ENCODE measurements around the gene DUOX2.
"Not testable (repeated sequence)": the region's sequence is repeated elsewhere in the genome, so short reads cannot be mapped to it uniquely, and the experiment has no call there.

Gene DUOX2

DNA sequence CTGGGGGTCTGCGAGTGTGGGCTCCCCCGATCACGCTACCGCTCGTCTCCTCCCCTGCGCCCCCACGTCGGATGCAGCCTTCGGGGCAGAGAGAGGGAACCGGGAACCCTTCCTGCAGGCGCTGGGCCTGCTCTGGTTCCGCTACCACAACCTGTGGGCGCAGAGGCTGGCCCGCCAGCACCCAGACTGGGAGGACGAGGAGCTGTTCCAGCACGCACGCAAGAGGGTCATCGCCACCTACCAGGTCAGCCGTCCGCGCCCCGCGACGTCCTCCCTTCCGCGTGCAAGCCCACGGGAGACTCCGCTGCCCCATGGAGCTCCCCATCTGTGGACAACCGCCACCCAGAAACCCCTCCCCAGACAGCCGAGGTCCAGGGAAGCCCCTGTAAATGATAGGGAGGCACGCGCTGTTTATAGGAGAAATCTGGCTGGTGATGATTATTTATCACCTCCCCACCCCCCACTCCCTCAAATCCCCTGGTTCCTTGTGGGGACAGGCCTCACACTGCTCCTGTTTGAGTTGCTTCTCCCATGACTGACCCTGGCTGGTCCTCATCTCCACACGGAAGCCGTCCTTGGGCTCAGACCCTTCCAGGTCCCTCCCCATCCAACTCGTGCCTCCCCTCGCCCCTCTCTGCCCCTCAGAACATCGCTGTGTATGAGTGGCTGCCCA lies 21.9 kb upstream of the DUOX2 start:
- Mint-ChIP-seq H3K27me3 (peaks cover 53% of the 10 kb centered on the region), H3K4me1 (peaks cover 17% of the 10 kb centered on the region), H3K4me3 (peak overlapping the region; percentile 53)
- H3K27ac Mint-ChIP-seq (ENCODE audit: low read depth); H3K36me3 Mint-ChIP-seq (ENCODE audit: insufficient read depth); ATAC-seq (replicated peaks; ENCODE audit: extremely low read depth, poor library complexity, severe bottlenecking); H3K9me3 Mint-ChIP-seq; DNase-seq (ENCODE audit: low spot score in 2 of 2): not testable (repeated sequence)

- peaks cover 2% of the 10 kb centered on the region for H3K36me3 Mint-ChIP-seq (ENCODE audit: insufficient read depth)
- ATAC-seq (replicated peaks; ENCODE audit: extremely low read depth, poor library complexity, severe bottlenecking) (no peak), DNase-seq (ENCODE audit: low spot score in 2 of 2) (no peak)
- no peak overlapping the region for H3K27ac Mint-ChIP-seq (ENCODE audit: low read depth)
- peak overlapping the region; percentile 49 for H3K4me3 Mint-ChIP-seq
- peaks cover 61% of the 10 kb centered on the region for H3K27me3 Mint-ChIP-seq
- no peaks in the 10 kb centered on the region for H3K9me3 Mint-ChIP-seq
- H3K4me1 Mint-ChIP-seq: peaks cover 17% of the 10 kb centered on the region
Measured at GRCh38 chr15:45134682-45135604, 21.0 kb upstream of the DUOX2 start.

- DNase-seq (ENCODE audit: low spot score in 2 of 2) (no peak), ATAC-seq (replicated peaks; ENCODE audit: extremely low read depth, poor library complexity, severe bottlenecking) (no peak)
- H3K4me1 Mint-ChIP-seq: peaks cover 17% of the 10 kb centered on the region
- H3K9me3 Mint-ChIP-seq: no peaks in the 10 kb centered on the region
- H3K4me3 Mint-ChIP-seq: peak overlapping the region; percentile 19
- H3K27me3 Mint-ChIP-seq: peaks cover 62% of the 10 kb centered on the region
- H3K36me3 Mint-ChIP-seq (ENCODE audit: insufficient read depth): peaks cover 2% of the 10 kb centered on the region
- H3K27ac Mint-ChIP-seq (ENCODE audit: low read depth): no peak overlapping the region
Measured at GRCh38 chr15:45134046-45134445, 20.1 kb upstream of the DUOX2 start.

GRCh38 chr15:45133561-45133920 lies 19.6 kb upstream of the DUOX2 start:
- H3K27ac Mint-ChIP-seq (ENCODE audit: low read depth): no peak overlapping the region
- ATAC-seq (replicated peaks; ENCODE audit: extremely low read depth, poor library complexity, severe bottlenecking) (no peak), DNase-seq (ENCODE audit: low spot score in 2 of 2) (no peak)
- peaks cover 67% of the 10 kb centered on the region for H3K27me3 Mint-ChIP-seq
- H3K4me1 Mint-ChIP-seq: peaks cover 17% of the 10 kb centered on the region
- H3K36me3 Mint-ChIP-seq (ENCODE audit: insufficient read depth): peaks cover 2% of the 10 kb centered on the region
- H3K9me3 Mint-ChIP-seq: no peaks in the 10 kb centered on the region
- H3K4me3 Mint-ChIP-seq: no peak overlapping the region

GRCh38 chr15:45132844-45133560 lies 19.0 kb upstream of the DUOX2 start:
- Mint-ChIP-seq H3K4me1 (peaks cover 17% of the 10 kb centered on the region), H3K27ac (ENCODE audit: low read depth) (no peak overlapping the region), H3K4me3 (no peak overlapping the region), H3K27me3 (peaks cover 72% of the 10 kb centered on the region), H3K9me3 (no peaks in the 10 kb centered on the region), H3K36me3 (ENCODE audit: insufficient read depth) (peaks cover 2% of the 10 kb centered on the region)
- DNase-seq (ENCODE audit: low spot score in 2 of 2) (no peak), ATAC-seq (replicated peaks; ENCODE audit: extremely low read depth, poor library complexity, severe bottlenecking) (no peak)

DNA sequence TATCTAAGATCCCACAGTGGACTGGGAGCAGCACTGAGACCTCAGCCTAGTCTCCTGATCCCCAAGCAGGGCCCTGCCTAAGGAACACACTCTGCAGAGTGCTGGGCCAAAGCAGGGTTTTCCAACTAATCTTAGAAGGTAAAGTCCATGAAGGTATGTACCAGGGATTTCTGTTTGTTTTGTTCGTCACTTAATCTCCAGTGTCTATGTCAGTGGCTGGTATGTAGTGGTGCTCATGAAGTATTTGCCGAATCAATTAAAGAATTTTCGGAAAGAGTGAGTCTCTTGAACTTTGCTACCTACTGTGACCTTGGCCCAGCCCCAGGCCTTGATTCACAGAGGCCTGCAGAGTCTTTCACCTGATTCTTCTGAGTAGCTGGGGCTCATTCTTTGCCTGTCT lies 17.5 kb upstream of the DUOX2 start:
- H3K27me3 Mint-ChIP-seq: peaks cover 79% of the 10 kb centered on the region
- H3K4me1 Mint-ChIP-seq: peaks cover 15% of the 10 kb centered on the region
- ATAC-seq (replicated peaks; ENCODE audit: extremely low read depth, poor library complexity, severe bottlenecking) (no peak), DNase-seq (ENCODE audit: low spot score in 2 of 2) (no peak)
- no peak overlapping the region for H3K4me3 Mint-ChIP-seq
- peaks cover 2% of the 10 kb centered on the region for H3K36me3 Mint-ChIP-seq (ENCODE audit: insufficient read depth)
- H3K9me3 Mint-ChIP-seq: no peaks in the 10 kb centered on the region
- H3K27ac Mint-ChIP-seq (ENCODE audit: low read depth): no peak overlapping the region

DNA sequence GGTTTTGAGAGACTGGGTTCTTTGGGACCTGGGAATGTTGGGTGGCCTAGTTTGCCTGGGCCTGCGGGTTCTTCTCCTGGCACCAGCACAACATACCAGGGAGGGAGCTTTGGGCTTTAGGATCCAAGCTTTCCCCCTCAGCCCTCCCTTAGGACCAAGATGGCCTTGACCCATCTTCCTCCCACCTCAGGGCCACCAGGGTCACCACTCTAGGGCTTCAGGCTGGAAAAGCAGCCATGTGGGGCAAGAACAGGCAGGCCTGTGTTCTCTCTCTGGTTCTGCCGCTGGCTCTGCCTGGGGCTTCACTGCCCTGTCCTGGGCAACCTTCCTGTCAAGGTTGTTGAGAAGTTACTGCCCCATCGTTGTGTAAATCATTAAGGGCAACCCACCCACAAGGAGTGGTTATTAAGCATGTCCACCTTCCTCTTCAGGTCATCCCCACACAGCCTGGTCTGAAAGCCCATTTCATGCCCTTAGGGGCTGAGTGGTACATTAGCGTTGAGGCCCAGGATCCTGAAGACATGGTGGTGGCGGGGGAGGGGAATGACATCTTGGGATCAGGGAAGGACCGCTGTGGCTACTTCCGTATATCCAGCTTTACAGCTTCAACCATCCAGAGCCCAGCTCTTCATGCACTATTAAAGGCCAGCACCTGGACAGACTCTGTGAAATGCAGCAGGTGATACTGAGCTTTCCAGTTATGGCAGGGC lies 16.5 kb upstream of the DUOX2 start:
- no peaks in the 10 kb centered on the region for H3K9me3 Mint-ChIP-seq
- peaks cover 10% of the 10 kb centered on the region for H3K4me1 Mint-ChIP-seq
- H3K27me3 Mint-ChIP-seq: peaks cover 84% of the 10 kb centered on the region
- H3K4me3 Mint-ChIP-seq: no peak overlapping the region
- H3K27ac Mint-ChIP-seq (ENCODE audit: low read depth): no peak overlapping the region
- DNase-seq (ENCODE audit: low spot score in 2 of 2) (no peak), ATAC-seq (replicated peaks; ENCODE audit: extremely low read depth, poor library complexity, severe bottlenecking) (no peak)
- peaks cover 2% of the 10 kb centered on the region for H3K36me3 Mint-ChIP-seq (ENCODE audit: insufficient read depth)

GRCh38 chr15:45129651-45130129 lies 15.7 kb upstream of the DUOX2 start, which contains the start of the genes DUOX1 and DUOXA1:
Gene DUOX1, plus strand, starts transcription at chr15:45129994. Its CDS starts 1,973 bp downstream, at chr15:45131967.
Gene DUOXA1, minus strand, starts transcription at chr15:45129879. Its CDS starts 6,865 bp downstream, at chr15:45123014.
- peaks cover 7% of the 10 kb centered on the region for H3K4me1 Mint-ChIP-seq
- H3K4me3 Mint-ChIP-seq: no peak within 1 kb of the TSS
- no peaks in the 10 kb centered on the region for H3K36me3 Mint-ChIP-seq (ENCODE audit: insufficient read depth)
- no peak for DNase-seq (ENCODE audit: low spot score in 2 of 2)
- no peak for ATAC-seq (replicated peaks; ENCODE audit: extremely low read depth, poor library complexity, severe bottlenecking)
- H3K9me3 Mint-ChIP-seq: no peaks in the 10 kb centered on the region
- H3K27ac Mint-ChIP-seq (ENCODE audit: low read depth): no peak within 1 kb of the TSS
- H3K27me3 Mint-ChIP-seq: peaks cover 87% of the 10 kb centered on the region

DNA sequence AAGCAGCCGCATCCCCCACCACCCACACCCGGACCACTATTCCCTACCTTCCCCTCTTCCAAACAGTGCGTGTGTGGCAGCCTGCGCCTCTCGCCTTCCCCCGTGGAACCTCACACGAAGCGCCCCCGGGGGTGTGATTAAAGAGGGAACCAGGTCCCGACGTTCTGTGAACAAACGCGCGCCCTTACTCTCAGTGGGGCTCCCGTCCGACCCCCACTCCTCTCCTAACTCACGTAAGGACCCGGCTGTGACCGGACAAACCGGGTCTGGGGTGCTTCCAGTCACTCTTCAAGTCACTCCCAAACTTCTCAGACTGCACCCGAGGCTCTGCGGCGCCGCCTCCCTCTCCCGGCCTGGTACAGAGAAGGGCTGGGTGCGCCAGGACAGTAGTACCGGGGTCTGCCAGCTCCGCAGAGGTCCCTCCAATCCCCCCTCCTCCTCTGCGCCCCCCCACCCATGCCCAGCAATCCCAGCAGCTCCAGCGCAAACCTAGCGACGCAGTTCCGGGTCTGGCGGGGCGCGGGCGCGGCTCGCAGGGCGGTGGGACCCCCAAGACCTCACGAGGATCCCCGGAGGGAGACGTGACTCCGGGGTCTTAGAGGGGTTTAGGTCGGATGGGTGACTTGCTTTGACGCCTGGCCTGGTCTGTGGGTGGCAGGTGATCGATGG lies 15.1 kb upstream of the DUOX2 start:
- Mint-ChIP-seq H3K9me3 (no peaks in the 10 kb centered on the region), H3K27me3 (peaks cover 83% of the 10 kb centered on the region), H3K27ac (ENCODE audit: low read depth) (no peak overlapping the region), H3K4me1 (peaks cover 1% of the 10 kb centered on the region), H3K4me3 (no peak overlapping the region), H3K36me3 (ENCODE audit: insufficient read depth) (no peaks in the 10 kb centered on the region)
- DNase-seq (ENCODE audit: low spot score in 2 of 2): no peak
- no peak for ATAC-seq (replicated peaks; ENCODE audit: extremely low read depth, poor library complexity, severe bottlenecking)

DNA sequence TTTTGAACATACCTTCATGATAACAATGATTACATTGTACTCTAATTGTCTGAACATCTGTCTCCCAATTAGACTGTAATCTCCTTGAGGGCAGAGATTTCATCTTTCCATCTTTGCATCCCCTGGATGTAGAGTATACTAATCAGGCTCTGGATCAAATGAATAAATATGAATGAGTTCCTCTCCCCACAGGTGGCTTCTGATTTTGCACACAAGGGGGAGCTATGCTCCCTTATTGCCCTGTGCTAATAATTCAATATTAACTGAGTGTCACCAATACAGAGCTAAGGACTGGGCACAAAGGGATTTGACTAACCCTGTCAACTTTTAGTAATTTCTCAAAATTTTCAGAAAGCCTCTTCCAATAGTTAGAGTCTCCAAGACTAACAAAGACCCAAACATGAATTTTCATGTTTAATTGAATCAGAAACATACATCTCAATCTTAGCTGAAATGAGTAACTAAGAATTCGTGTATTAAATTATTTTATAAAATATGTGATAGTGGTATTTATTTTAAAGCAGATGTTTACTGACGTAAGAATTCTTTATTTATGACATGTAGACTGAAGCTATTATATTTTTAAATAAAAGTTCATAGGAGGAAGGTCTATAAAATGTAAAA lies 12.7 kb upstream of the DUOX2 start:
- ATAC-seq (replicated peaks; ENCODE audit: extremely low read depth, poor library complexity, severe bottlenecking) (peak; percentile 58), DNase-seq (ENCODE audit: low spot score in 2 of 2) (peak in 1 of 2 donors; percentile 26)
- H3K9me3 Mint-ChIP-seq: no peaks in the 10 kb centered on the region
- H3K27me3 Mint-ChIP-seq: peaks cover 74% of the 10 kb centered on the region
- no peak overlapping the region for H3K4me3 Mint-ChIP-seq
- H3K27ac Mint-ChIP-seq (ENCODE audit: low read depth): no peak overlapping the region
- H3K4me1 Mint-ChIP-seq: no peaks in the 10 kb centered on the region
- H3K36me3 Mint-ChIP-seq (ENCODE audit: insufficient read depth): no peaks in the 10 kb centered on the region

DNA sequence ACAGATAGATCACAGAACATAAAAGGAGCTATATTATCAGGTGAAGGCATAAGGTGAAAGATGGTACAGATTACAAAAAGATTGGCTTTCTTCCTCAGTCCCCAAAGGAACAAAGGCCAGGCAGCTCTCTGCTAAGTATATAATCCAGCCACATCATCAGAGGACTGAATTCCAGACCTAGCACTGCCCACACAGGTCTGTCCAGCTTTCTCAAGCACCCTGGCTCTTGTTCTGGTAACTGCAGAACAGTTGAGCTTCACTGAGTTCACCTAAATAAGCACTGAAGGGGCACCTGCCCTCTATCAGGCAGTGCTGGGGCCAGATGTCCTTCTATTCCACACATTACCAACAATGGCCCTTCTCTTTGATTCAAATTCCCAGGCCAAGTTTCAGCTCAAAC lies 9.4 kb upstream of the DUOX2 start:
- H3K4me1 Mint-ChIP-seq: no peaks in the 10 kb centered on the region
- no peaks in the 10 kb centered on the region for H3K9me3 Mint-ChIP-seq
- no peak for ATAC-seq (replicated peaks; ENCODE audit: extremely low read depth, poor library complexity, severe bottlenecking)
- no peak for DNase-seq (ENCODE audit: low spot score in 2 of 2)
- H3K4me3 Mint-ChIP-seq: no peak overlapping the region
- H3K27me3 Mint-ChIP-seq: peaks cover 81% of the 10 kb centered on the region
- H3K36me3 Mint-ChIP-seq (ENCODE audit: insufficient read depth): no peaks in the 10 kb centered on the region
- no peak overlapping the region for H3K27ac Mint-ChIP-seq (ENCODE audit: low read depth)

All from central memory CD8-positive, alpha-beta T cell (primary cell).